Left lung (tissue), 10 donors: ENCODE data around the gene HINT3. TPM values are rescaled to one million over a fixed set of nuclear protein-coding genes. Genes with fewer than 3 reads are reported as not detected.
"Not testable (repeated sequence)": the region's sequence is repeated elsewhere in the genome, so short reads cannot be mapped to it uniquely, and the experiment has no call there.

Experiments used
- ATAC-seq: fragments of 200-7000 bp; cut with Tn5 transposase; one replicate; pipeline ENCODE4 v1.9.1; 2020; ENCODE audit warnings: moderate library complexity
- DNase-seq, 4 donors: peaks; one replicate each; pipeline ENCODE4 v3.0.0-alpha.2; 2013 to 2020
- H3K27ac ChIP-seq, 2 donors: fragments of 200-600 bp; sonication (generic) in 1 of 2; one replicate each; pipeline versions ENCODE4 v1.5.0 to v1.8.0; 2020 to 2021
- H3K27me3 ChIP-seq, 2 donors: fragments of 200-600 bp; sonication (generic) in 1 of 2; one replicate each; pipeline versions ENCODE4 v1.5.0 to v1.8.0; 2020 to 2021
- H3K36me3 ChIP-seq, 2 donors: fragments of 200-600 bp; sonication (generic) in 1 of 2; one replicate each; pipeline versions ENCODE4 v1.5.0 to v1.8.0; 2020 to 2021
- H3K4me1 ChIP-seq, 2 donors: fragments of 200-600 bp; one replicate each; pipeline ENCODE4 v1.8.0; 2021
- H3K4me3 ChIP-seq, 2 donors: fragments of 200-600 bp; sonication (generic) in 1 of 2; one replicate each; pipeline versions ENCODE4 v1.5.0 to v1.8.0; 2020 to 2021; ENCODE audit warnings: mild to moderate bottlenecking in 1 of 2
- H3K9me3 ChIP-seq, 2 donors: fragments of 200-600 bp; sonication (generic) in 1 of 2; one replicate each; pipeline versions ENCODE4 v1.5.0 to v1.8.0; 2020 to 2021
- CTCF ChIP-seq, 2 donors: fragments of 200-600 bp; sonication (generic) in 1 of 2; IDR thresholded peaks; one replicate each; pipeline versions ENCODE4 v1.5.0 to v1.8.0; 2021; ENCODE audit warnings: antibody characterized with exemption in 2 of 2
- intact Hi-C, 2 donors: fragments of 100-400 bp; cut with DNase I; formaldehyde crosslinking; loops; one replicate each; pipeline versions ENCODE4 v1.11.2 to v1.14.2; 2022
- polyA plus RNA-seq, 6 donors: library from polyadenylated mRNA; unstranded; fragments of 120-200 nt; gene quantifications; one replicate each; pipeline ENCODE4 v1.2.1, GENCODE V29; 2013; ENCODE audit not compliant: insufficient read length in 6 of 6
- total RNA-seq, 2 donors: library from RNA; stranded (reverse); fragmentation: NEBNext Ultra II Directional; extraction: Animal tissue kit (Norgen Biotek cat#: 25700); gene quantifications; one replicate each; pipeline ENCODE4 v1.2.1, GENCODE V29; 2021
- donor health status: DM: no; HTN: yes; CAD: no.
- donor health status: DM: no; HTN: no; CAD: no.

The HINT3 gene
- total and polyA plus RNA-seq, 8 donors, result 18.3 to 29.7 (median 23.9) TPM

- ATAC-seq (no peak), DNase-seq (no peak)
- no peaks in the 10 kb centered on the region for H3K27me3 ChIP-seq
- intact Hi-C loops, result no loop called here
- no peak overlapping the region for H3K27ac ChIP-seq
- H3K9me3 ChIP-seq, result no peaks in the 10 kb centered on the region
- H3K4me1 ChIP-seq, result peaks cover 12 to 46% of the 10 kb centered on the region in 2 donors
- H3K36me3 ChIP-seq, result no peaks in the 10 kb centered on the region
- no peak for TF ChIP-seq CTCF (IDR thresholded peaks at IDR 0.05)
- H3K4me3 ChIP-seq, result no peak overlapping the region
Measured at GRCh38 chr6:125949069-125949468, 7.5 kb upstream of the HINT3 start.

GRCh38 chr6:125950293-125950692 is 6.3 kb upstream of the HINT3 start:
- no peak for TF ChIP-seq CTCF (IDR thresholded peaks at IDR 0.05)
- no peaks in the 10 kb centered on the region for H3K36me3 ChIP-seq
- H3K9me3 ChIP-seq, result no peaks in the 10 kb centered on the region
- peaks cover 5 to 33% of the 10 kb centered on the region in 2 donors for H3K4me1 ChIP-seq
- ATAC-seq, result no peak
- intact Hi-C loops, result no loop called here
- DNase-seq, result no peak
- H3K4me3 ChIP-seq, result no peak overlapping the region
- H3K27ac ChIP-seq, result no peak overlapping the region
- H3K27me3 ChIP-seq, result no peaks in the 10 kb centered on the region

DNA sequence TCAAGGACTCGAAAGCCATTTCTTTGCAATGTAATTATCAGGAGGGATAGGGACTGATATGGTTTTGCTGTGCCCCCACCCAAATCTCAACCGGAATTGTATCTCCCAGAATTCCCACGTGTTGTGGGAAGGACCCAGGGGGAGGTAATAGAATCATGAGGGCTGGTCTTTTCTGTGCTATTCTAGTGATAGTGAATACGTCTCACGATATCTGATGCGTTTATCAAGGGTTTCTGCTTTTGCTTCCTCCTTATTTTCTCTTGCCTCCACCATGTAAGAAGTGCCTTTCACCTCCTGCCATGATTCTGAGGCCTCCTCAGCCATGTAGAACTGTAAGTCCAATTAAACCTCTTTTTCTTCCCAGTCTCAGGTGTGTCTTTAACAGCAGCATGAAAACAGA is 5.9 kb upstream of the HINT3 start:
- intact Hi-C loops, H3K36me3 ChIP-seq, H3K9me3 ChIP-seq, ATAC-seq, H3K4me3 ChIP-seq, DNase-seq, H3K27me3 ChIP-seq, H3K27ac ChIP-seq: not testable (repeated sequence)
- peaks cover 4 to 29% of the 10 kb centered on the region in 2 donors for H3K4me1 ChIP-seq

- intact Hi-C loops, result no loop called here
- Histone ChIP-seq H3K27ac (no peak overlapping the region), H3K9me3 (no peaks in the 10 kb centered on the region), H3K36me3 (no peaks in the 10 kb centered on the region), H3K27me3 (no peaks in the 10 kb centered on the region), H3K4me1 (peaks cover 4 to 23% of the 10 kb centered on the region in 2 donors), H3K4me3 (no peak overlapping the region)
- ATAC-seq (no peak), DNase-seq (no peak)
- TF ChIP-seq CTCF (IDR thresholded peaks at IDR 0.05), result no peak
Measured at GRCh38 chr6:125951323-125951722, 5.2 kb upstream of the HINT3 start.

GRCh38 chr6:125952764-125953501 is 3.6 kb upstream of the HINT3 start:
- Histone ChIP-seq H3K27ac (no peak overlapping the region), H3K4me3 (no peak overlapping the region), H3K36me3 (no peaks in the 10 kb centered on the region), H3K9me3 (no peaks in the 10 kb centered on the region), H3K27me3 (no peaks in the 10 kb centered on the region), H3K4me1 (peaks cover under 1 to 20% of the 10 kb centered on the region in 2 donors)
- intact Hi-C loops, result no loop called here
- ATAC-seq, result no peak
- DNase-seq, result peak in 1 of 4 donors; percentile 61
- no peak for TF ChIP-seq CTCF (IDR thresholded peaks at IDR 0.05)

GRCh38 chr6:125953502-125953875 is 3.1 kb upstream of the HINT3 start:
- Histone ChIP-seq H3K27me3 (no peaks in the 10 kb centered on the region), H3K4me1 (peaks cover 5 to 20% of the 10 kb centered on the region in 2 donors), H3K9me3 (no peaks in the 10 kb centered on the region), H3K4me3 (no peak overlapping the region), H3K36me3 (no peaks in the 10 kb centered on the region), H3K27ac (no peak overlapping the region)
- ATAC-seq (no peak), DNase-seq (peak in 2 of 4 donors; percentile 32 to 75)
- TF ChIP-seq CTCF (IDR thresholded peaks at IDR 0.05), result no peak
- intact Hi-C loops, result no loop called here
